ENCODE measurements around the gene SMIM1.

SMIM1 gene

DNA sequence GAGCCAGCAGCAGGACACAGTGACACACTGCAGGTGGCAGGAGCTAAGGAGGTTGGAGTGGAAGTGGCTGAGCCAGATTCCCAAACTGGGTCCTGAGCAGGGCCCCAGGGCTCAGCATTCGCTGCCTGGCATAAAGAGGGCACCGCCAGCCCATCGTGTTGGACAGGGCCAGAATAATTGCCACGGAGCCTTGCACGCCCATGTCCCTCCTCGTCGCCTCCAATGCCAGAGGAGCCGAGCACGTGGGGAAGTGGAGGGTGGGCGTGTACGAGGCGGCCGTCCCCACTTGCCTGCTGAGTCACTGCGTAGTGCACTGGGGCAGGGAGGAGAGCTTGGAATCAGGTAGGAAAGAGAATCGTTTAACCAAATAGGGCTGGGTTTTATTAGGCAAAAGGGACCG is 49.9 kb downstream of the SMIM1 start:
- DNase-seq: no peak

DNA sequence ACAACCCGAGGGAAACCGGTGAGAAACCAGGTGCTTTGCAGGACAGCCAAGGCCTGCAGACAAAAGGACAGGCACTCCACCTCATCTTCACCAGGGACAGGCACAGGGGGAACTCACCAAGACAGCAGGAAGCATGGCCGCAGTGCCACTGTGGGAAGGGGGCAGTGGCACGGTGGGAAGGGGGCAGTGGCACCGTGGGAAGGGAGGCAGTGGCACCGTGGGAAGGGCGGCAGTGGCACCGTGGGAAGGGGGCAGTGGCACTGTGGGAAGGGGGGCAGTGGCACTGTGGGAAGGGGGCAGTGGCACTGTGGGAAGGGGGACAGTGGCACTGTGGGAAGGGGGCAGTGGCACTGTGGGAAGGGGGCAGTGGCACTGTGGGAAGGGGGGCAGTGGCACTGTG is 52.1 kb downstream of the SMIM1 start:
- no peak for DNase-seq

DNA sequence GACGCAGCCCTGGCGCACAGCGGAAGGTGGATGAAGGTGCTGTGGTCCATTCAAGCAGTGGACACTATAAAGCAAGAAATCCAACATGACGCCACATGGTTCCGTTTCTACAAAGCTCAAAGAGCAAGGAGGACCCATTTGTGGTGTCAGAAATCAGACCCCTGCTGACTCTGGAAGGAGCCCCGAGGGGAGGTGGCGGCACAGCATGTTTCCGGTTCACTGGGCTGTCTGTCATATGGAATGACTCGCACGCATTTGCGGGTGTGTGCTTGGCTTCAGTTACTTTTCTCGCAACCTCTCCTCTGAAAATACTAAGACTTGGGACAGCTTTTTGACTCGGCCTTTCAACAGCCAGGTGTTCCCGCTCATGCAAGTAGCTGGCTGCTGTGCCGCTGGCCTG is 52.8 kb downstream of the SMIM1 start:
- no peak for DNase-seq
